ENCODE measurements around the gene TOP1. TPM values are rescaled to one million over a fixed set of nuclear protein-coding genes. Genes with fewer than 3 reads are reported as not detected.

The TOP1 gene
- total RNA-seq, 1 donor from 2014 or later = 38.1 TPM

DNA sequence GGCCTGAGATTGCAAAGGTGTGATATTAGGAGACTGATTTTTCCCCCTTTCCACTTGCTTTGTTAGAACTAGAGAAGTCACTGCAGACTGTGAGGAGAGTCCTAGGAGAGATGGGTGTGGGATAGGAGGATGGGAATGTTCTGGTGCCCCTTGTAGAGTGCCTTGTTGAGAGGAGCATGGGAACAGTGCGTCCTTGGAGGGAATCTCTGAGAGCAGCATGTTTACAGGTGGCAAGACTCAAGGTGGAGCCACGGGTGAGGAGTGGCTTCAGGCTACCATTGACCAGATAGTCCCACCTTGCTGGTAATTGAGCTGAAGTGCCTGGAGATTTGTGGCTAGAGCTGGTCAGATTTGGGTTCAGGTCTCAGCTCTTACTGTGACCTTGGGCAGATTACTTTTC lies 114.7 kb downstream of the TOP1 start:
- Histone ChIP-seq H3K27me3 (no peaks in the 10 kb centered on the region), H3K36me3 (no peaks in the 10 kb centered on the region), H3K27ac (peak overlapping the region; percentile 98), H3K9me3 (no peaks in the 10 kb centered on the region), H3K4me3 (no peak overlapping the region), H3K4me1 (peaks cover 94% of the 10 kb centered on the region)
- TF ChIP-seq POLR2AphosphoS5 (IDR thresholded peaks at IDR 0.05; ENCODE audit: insufficient read depth in 1 of 2, low read depth in 1 of 2) = no peak
- no peak for TF ChIP-seq CTCF (IDR thresholded peaks at IDR 0.05)
- TF ChIP-seq POLR2A (IDR thresholded peaks at IDR 0.05) = no peak
- no peak for DNase-seq (ENCODE audit: extremely low spot score in 2 of 2)
- intact Hi-C loops (cut with DNase I) = no loop called here

DNA sequence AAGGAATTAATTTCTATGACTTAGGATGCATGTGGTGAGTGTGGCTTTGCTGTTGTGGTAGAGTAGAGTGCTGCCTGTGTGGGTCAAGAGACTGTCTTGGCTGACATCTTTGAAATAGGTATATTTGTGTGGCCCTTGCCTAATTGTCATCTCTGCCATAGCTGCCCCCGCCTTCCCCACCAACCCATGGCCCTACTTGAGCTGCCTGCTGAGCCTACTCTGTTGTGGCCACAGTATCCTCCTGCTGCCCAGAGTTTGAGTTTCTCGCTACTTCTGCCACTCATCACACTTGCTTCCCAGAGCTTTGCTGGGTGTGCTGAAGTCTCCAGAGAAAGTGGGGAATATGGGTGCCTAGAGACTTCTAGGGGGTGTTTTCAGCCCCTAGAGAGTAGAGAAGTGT lies 116.7 kb downstream of the TOP1 start:
- Histone ChIP-seq H3K27me3 (no peaks in the 10 kb centered on the region), H3K36me3 (no peaks in the 10 kb centered on the region), H3K4me1 (peaks cover 94% of the 10 kb centered on the region), H3K27ac (peak overlapping the region; percentile 44), H3K9me3 (no peaks in the 10 kb centered on the region), H3K4me3 (no peak overlapping the region)
- no peak for DNase-seq (ENCODE audit: extremely low spot score in 2 of 2)
- TF ChIP-seq POLR2A (IDR thresholded peaks at IDR 0.05) = no peak
- no peak for TF ChIP-seq POLR2AphosphoS5 (IDR thresholded peaks at IDR 0.05; ENCODE audit: insufficient read depth in 1 of 2, low read depth in 1 of 2)
- TF ChIP-seq CTCF (IDR thresholded peaks at IDR 0.05) = no peak
- intact Hi-C loops (cut with DNase I) = no loop called here

DNA sequence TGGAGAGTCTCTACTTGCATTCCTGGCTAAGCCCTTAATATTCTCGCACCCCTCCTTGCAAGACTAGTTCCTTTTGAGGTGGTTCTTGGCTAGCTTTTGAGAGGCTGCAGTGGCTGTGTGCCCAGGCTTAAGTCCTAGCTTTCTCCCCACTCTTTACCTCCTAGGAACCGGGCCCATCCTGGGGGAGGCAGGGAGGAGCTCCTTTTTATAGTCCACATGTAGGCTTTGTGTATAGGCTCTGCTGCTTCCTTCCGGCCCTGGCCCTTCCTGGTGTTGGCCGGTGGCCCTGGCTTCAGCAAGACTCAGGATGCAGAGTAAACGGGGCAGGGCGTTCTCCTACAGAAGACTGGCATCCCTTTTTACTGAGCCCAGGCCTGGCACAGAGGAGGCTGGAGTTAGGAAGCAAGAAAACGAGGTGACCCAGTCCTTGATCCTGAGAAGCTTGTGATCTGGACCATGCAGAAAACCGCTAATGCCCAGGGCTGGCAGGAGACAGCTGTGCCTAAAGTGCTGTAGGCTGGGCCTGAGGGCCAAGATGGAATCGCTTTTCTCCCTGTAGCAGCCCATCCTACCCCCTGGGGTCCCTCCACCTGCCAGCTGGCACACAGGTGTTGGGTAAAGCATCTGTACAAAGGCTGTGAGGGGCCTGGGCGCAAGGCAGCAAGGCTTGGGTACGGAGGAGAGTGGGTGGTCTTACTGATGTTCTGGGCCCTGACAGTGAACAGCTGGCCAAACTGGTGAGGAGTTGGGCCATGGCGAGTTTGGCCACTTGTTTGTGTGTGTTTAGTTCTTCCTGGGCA lies 117.4 kb downstream of the TOP1 start:
- intact Hi-C loops (cut with DNase I) = no loop called here
- H3K36me3 ChIP-seq = no peaks in the 10 kb centered on the region
- TF ChIP-seq POLR2A (IDR thresholded peaks at IDR 0.05) = no peak
- peak in 1 of 2 donors; percentile 8 for TF ChIP-seq POLR2AphosphoS5 (IDR thresholded peaks at IDR 0.05; ENCODE audit: insufficient read depth in 1 of 2, low read depth in 1 of 2)
- no peaks in the 10 kb centered on the region for H3K27me3 ChIP-seq
- no peak overlapping the region for H3K4me3 ChIP-seq
- DNase-seq (ENCODE audit: extremely low spot score in 2 of 2) = no peak
- peak overlapping the region; percentile 44 for H3K27ac ChIP-seq
- peaks cover 94% of the 10 kb centered on the region for H3K4me1 ChIP-seq
- no peaks in the 10 kb centered on the region for H3K9me3 ChIP-seq

GRCh38 chr20:41147767-41148191 lies 119.2 kb downstream of the TOP1 start:
- no peaks in the 10 kb centered on the region for H3K27me3 ChIP-seq
- intact Hi-C loops (cut with DNase I) = no loop called here

DNA sequence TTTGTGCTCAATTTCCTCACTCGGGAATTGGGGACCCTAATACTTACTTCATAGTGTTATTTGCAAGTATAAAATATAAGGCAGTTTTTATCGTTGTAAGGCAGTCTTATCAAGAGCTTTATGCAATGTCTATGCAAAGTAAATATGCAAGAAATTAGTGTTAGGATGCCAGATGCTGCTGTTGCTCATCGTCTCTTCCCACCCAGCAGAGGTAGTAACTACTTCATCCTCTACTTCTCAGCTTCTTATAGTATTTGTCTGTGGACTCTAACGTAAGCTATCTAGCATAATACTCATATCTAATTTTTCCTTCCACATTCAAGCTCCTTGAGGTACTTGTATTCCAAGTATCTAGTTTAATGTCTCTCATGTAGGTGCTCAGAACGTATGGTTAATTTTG lies 120.3 kb downstream of the TOP1 start:
- Histone ChIP-seq H3K4me3 (no peak overlapping the region), H3K9me3 (no peaks in the 10 kb centered on the region), H3K27me3 (no peaks in the 10 kb centered on the region), H3K27ac (no peak overlapping the region), H3K4me1 (peaks cover 94% of the 10 kb centered on the region), H3K36me3 (no peaks in the 10 kb centered on the region)
- intact Hi-C loops (cut with DNase I) = no loop called here
- DNase-seq (ENCODE audit: extremely low spot score in 2 of 2) = no peak
- TF ChIP-seq POLR2A (IDR thresholded peaks at IDR 0.05) = no peak
- no peak for TF ChIP-seq POLR2AphosphoS5 (IDR thresholded peaks at IDR 0.05; ENCODE audit: insufficient read depth in 1 of 2, low read depth in 1 of 2)
- no peak for TF ChIP-seq CTCF (IDR thresholded peaks at IDR 0.05)

More at GRCh38 chr20:41147767-41148191, 119.2 kb downstream of the TOP1 start:
- Histone ChIP-seq H3K27ac (no peak overlapping the region), H3K4me1 (peaks cover 94% of the 10 kb centered on the region), H3K36me3 (no peaks in the 10 kb centered on the region), H3K4me3 (no peak overlapping the region), H3K9me3 (no peaks in the 10 kb centered on the region)
- no peak for DNase-seq (ENCODE audit: extremely low spot score in 2 of 2)
- TF ChIP-seq POLR2A (IDR thresholded peaks at IDR 0.05) (no peak), POLR2AphosphoS5 (IDR thresholded peaks at IDR 0.05; ENCODE audit: insufficient read depth in 1 of 2, low read depth in 1 of 2) (no peak), CTCF (IDR thresholded peaks at IDR 0.05) (no peak)

Data from vagina (tissue), 2 donors.